ENCODE measurements around the gene COQ5.
A peak's percentile ranks its signal among the peaks of the same experiment; 100 is the strongest.

COQ5 gene

GRCh38 chr12:120469450-120470149 lies 59.4 kb downstream of the COQ5 start, which contains the start of gene SRSF9:
Gene SRSF9, minus strand, starts transcription at chr12:120469748. Its CDS starts 139 bp downstream, at chr12:120469609.
- DNase-seq (ENCODE audit: insufficient read length, low spot score) (peak; percentile 99), FAIRE-seq (no peak)
- peak; percentile 79 for TF ChIP-seq CTCF (IDR thresholded peaks at IDR 0.05; ENCODE audit: insufficient read depth, missing control alignments)

DNA sequence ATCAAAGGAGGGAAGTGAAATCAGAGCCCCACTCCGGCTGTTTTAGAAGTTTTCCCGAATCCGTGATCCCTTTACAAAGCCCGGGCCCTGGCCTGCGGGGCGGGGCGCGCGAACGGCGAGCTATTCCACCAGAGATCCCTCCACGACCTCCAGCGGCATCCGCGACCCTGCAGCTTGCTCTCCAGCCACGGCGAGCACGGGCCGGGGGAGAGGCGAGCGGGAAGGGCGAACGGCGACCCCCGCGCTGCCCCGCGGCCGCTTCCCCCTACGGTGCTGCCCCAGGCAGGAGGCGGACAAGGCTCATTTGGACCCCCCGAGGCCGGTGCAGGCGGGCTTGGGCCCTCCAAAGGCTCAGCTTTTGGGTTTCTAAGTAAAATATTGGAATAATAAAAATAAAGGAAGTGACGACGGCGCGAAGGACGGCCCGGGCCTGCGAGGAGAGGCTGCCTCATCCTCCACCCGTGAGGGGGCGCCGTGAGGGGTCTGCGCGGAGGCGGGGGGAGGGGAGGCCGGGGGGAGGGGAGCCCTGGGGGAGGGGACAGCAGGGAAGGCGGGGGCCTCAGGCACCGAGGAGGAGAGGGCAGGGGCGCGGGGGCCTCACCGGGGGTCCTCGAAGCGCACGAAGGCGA lies 60.0 kb downstream of the COQ5 start:
- FAIRE-seq (no peak), DNase-seq (ENCODE audit: insufficient read length, low spot score) (no peak)
- peak; percentile 22 for TF ChIP-seq CTCF (IDR thresholded peaks at IDR 0.05; ENCODE audit: insufficient read depth, missing control alignments)

- TF ChIP-seq CTCF (IDR thresholded peaks at IDR 0.05; ENCODE audit: insufficient read depth, missing control alignments): no peak
- FAIRE-seq: no peak
- no peak for DNase-seq (ENCODE audit: insufficient read length, low spot score)
These were observed 60.6 kb downstream of the COQ5 start for GRCh38 chr12:120468325-120468820.

DNA sequence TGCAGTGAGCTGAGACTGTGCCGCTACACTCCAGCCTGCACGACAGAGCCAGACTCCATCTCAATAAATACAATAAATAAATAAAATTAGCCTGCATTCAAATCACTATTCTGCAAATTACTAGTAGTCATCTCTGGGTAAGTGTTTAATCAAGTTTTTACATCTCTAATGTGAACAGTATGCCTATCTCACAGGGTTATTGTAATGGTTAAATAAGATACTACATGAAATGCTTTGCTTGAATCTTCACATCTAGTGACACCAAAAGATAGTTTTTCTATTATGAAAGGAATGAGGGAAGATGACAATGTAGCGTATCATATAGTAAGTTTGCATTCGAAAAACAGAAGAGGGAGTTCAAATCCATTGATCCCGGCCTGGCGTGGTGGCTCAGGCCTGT lies 61.5 kb downstream of the COQ5 start:
- no peak for DNase-seq (ENCODE audit: insufficient read length, low spot score)
- TF ChIP-seq CTCF (IDR thresholded peaks at IDR 0.05; ENCODE audit: insufficient read depth, missing control alignments): no peak
- no peak for FAIRE-seq

DNA sequence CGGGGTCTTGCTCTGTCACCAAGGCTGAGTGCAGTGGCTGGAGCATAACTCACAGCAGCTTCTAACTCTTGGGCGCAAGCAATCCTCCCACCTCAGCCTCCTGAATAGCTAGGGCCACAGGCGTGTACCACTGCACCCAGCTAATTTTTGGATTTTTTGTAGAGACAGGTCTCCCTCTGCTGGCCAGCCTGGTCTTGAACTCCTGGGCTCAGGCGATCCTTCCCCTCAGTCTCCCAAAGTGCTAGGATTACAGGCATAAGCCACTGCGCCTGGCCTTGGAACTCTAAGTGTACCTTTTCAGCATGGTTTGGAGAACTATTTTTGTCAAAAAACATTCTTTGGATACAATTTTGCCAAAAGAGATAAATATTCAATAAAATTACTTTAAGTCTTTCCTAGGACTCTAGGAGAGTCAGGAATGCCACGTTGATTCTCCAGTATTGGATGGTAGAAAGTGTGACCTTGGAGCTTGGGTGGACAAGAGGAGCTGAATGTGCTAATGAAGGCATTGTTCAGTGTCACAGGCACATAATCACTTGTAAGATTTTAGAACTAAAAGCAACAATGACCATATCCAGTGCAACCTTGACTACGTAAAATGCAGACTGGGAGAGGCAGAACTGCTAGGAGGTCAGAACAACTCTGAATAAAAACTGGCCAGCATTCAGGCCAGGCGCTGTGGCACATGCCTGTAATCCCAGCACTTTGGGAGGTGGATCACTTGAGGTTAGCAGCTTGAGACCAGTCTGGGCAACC lies 62.2 kb downstream of the COQ5 start:
- TF ChIP-seq CTCF (IDR thresholded peaks at IDR 0.05; ENCODE audit: insufficient read depth, missing control alignments): peak; percentile 59
- DNase-seq (ENCODE audit: insufficient read length, low spot score) (no peak), FAIRE-seq (no peak)

- no peak for TF ChIP-seq CTCF (IDR thresholded peaks at IDR 0.05; ENCODE audit: insufficient read depth, missing control alignments)
- DNase-seq (ENCODE audit: insufficient read length, low spot score) (no peak), FAIRE-seq (no peak)
These were observed 63.2 kb downstream of the COQ5 start for GRCh38 chr12:120465756-120466155.

Data from D721Med (cell line).